ENCODE results near the gene SREBF2. TPM values are rescaled to one million over a fixed set of nuclear protein-coding genes. Genes with fewer than 3 reads are reported as not detected.
A peak's percentile ranks its signal among the peaks of the same experiment; 100 is the strongest.
"Not testable (repeated sequence)": the region's sequence is repeated elsewhere in the genome, so short reads cannot be mapped to it uniquely, and the experiment has no call there.

SREBF2 gene
- total and polyA plus RNA-seq, 4 experiments from 2014 or later = 14.5 to 112 (median 66.3) TPM

DNA sequence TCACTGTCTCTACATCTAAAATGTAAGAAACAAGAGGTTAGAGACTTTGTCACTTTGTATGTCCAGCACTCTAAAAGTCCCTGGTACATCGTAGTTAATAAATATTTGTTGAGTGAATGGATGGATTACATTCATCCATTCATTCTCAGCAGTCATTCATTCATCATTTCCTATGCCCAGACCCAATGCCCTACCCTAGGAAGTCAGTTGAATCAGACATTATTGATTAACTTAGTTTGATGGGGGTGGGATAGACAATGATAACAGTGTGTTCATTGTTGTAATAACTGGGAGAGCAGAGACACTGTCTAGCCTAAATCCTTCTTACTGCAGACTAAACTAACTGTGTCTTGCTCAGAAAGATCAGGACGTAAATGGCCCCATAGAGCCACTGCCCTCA lies 115.2 kb downstream of the SREBF2 start:
- DNase-seq = no peak
- H3K27me3 ChIP-seq (ENCODE audit: insufficient read depth, low read length) = no peaks in the 10 kb centered on the region
- H3K4me3 Mint-ChIP-seq = peak overlapping the region in 1 of 8 donors; percentile 92
- peaks cover 0 to 2% of the 10 kb centered on the region in 2 donors for H3K36me3 Mint-ChIP-seq
- intact Hi-C loops (cut with micrococcal nuclease) = no loop called here
- no peaks in the 10 kb centered on the region for H3K36me3 ChIP-seq (ENCODE audit: insufficient read depth, low read length)
- no peaks in the 10 kb centered on the region for H3K9me3 ChIP-seq (ENCODE audit: control insufficient read depth in 1 of 2, low read length in 2 of 2)
- ChIA-PET POLR2A (ENCODE audit: partially characterized antibody) (interaction anchor here (1.9 to 2.7 kb wide), 3 partner anchors 132 to 259 kb away, joined by 11 to 16 read pairs (median 11); partner anchors contain the start of genes CCDC134, SMDT1 and SNU13), CTCF (ENCODE audit: partially characterized antibody) (interaction anchor here (0.6 to 1.3 kb wide), 3 partner anchors 8 to 230 kb away, joined by 3 to 4 read pairs (median 4); no protein-coding TSS in a partner anchor)
- no peak overlapping the region for H3K4me3 ChIP-seq (ENCODE audit: low read length in 2 of 2)
- peaks cover 14% of the 10 kb centered on the region for H3K4me1 ChIP-seq (ENCODE audit: insufficient read depth, low read length)
- peaks cover 4 to 28% (median 12%) of the 10 kb centered on the region in 4 donors for H3K4me1 Mint-ChIP-seq
- H3K9me3 Mint-ChIP-seq = no peaks in the 10 kb centered on the region
- H3K27me3 Mint-ChIP-seq = no peaks in the 10 kb centered on the region
- no peak overlapping the region for H3K27ac ChIP-seq (ENCODE audit: low read depth, low read length)
- H3K27ac Mint-ChIP-seq = peak overlapping the region in 1 of 7 donors; percentile 13

DNA sequence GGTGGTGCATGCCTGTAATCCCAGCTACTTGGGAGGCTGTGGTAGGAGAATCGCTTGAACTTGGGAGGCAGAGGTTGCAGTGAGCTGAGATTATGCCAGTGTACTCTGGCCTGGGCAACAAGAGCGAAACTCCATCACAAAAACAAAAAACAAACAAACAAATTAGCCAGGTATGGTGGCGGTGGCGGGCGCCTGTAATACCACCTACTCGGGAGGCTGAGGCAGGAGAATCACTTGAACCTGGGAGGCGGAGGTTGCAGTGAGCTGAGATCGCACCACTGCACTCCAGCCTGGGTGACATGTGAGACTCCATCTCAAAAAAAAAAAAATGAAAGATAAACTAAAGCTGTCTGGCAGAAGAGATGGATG lies 116.0 kb downstream of the SREBF2 start:
- H3K27ac ChIP-seq (ENCODE audit: low read depth, low read length); H3K9me3 ChIP-seq (ENCODE audit: control insufficient read depth in 1 of 2, low read length in 2 of 2); H3K9me3 Mint-ChIP-seq; H3K27me3 ChIP-seq (ENCODE audit: insufficient read depth, low read length); H3K4me3 ChIP-seq (ENCODE audit: low read length in 2 of 2); POLR2A ChIA-PET (ENCODE audit: partially characterized antibody); intact Hi-C loops (cut with micrococcal nuclease); H3K4me3 Mint-ChIP-seq; H3K36me3 Mint-ChIP-seq; H3K36me3 ChIP-seq (ENCODE audit: insufficient read depth, low read length); DNase-seq; H3K27me3 Mint-ChIP-seq: not testable (repeated sequence)
- H3K4me1 ChIP-seq (ENCODE audit: insufficient read depth, low read length) = peaks cover 14% of the 10 kb centered on the region
- Mint-ChIP-seq H3K27ac (peak overlapping the region in 1 of 7 donors; percentile 19), H3K4me1 (peaks cover 4 to 25% (median 12%) of the 10 kb centered on the region in 4 donors)
- CTCF ChIA-PET (ENCODE audit: partially characterized antibody) = interaction anchor here (1.3 to 1.4 kb wide), 2 partner anchors 7 to 8 kb away, joined by 4 to 7 read pairs; no protein-coding TSS in a partner anchor

DNA sequence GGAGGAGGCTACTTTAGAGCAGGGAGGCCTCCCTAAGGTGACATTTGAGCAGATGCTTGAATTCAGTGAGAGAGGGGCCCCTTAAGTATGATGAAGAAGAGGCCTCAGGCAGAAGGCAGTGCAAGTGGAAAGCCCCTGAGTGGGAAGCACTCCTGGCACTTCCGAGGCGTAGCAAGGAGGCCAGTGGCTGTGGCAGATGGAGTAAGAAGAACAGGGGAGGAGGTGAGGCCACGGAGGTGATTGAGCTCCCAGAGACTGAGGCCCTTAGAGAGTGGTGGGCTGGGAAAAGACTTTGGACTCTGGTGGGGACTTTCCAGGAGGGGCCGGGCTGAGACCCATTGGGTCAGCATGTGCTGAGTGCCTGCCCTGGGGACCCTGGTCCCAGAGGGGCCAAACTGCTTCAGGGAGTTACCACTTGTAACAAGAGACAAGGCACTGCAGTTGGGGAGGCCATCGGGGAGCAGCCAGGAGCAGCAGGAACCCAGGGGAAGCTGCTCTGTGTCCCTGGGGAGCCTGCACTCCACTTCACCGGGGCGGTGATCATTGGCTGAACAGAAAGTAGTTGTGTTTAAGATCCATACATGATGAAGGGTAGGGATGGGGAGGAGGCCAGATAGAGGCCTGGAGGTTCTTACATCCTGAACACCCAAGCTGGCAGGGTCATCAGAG lies 116.5 kb downstream of the SREBF2 start:
- H3K27ac ChIP-seq (ENCODE audit: low read depth, low read length) = no peak overlapping the region
- no peaks in the 10 kb centered on the region for H3K27me3 Mint-ChIP-seq
- CTCF ChIA-PET (ENCODE audit: partially characterized antibody) = interaction anchor here (0.7 to 1.4 kb wide), 2 partner anchors 9 to 150 kb away, joined by 3 to 7 read pairs; no protein-coding TSS in a partner anchor
- POLR2A ChIA-PET (ENCODE audit: partially characterized antibody) = interaction anchor here (1.2 kb wide), 1 partner anchor 9 kb away, joined by 5 read pairs; no protein-coding TSS in a partner anchor
- H3K4me3 ChIP-seq (ENCODE audit: low read length in 2 of 2) = no peak overlapping the region
- intact Hi-C loops (cut with micrococcal nuclease) = no loop called here
- H3K4me1 ChIP-seq (ENCODE audit: insufficient read depth, low read length) = peaks cover 14% of the 10 kb centered on the region
- H3K9me3 Mint-ChIP-seq = no peaks in the 10 kb centered on the region
- peaks cover 4 to 22% (median 12%) of the 10 kb centered on the region in 4 donors for H3K4me1 Mint-ChIP-seq
- H3K27ac Mint-ChIP-seq = peak overlapping the region in 2 of 7 donors; percentile 19
- H3K36me3 ChIP-seq (ENCODE audit: insufficient read depth, low read length) = no peaks in the 10 kb centered on the region
- no peaks in the 10 kb centered on the region for H3K27me3 ChIP-seq (ENCODE audit: insufficient read depth, low read length)
- peaks cover 0 to 2% of the 10 kb centered on the region in 2 donors for H3K36me3 Mint-ChIP-seq
- H3K4me3 Mint-ChIP-seq = no peak overlapping the region
- DNase-seq = no peak
- no peaks in the 10 kb centered on the region for H3K9me3 ChIP-seq (ENCODE audit: control insufficient read depth in 1 of 2, low read length in 2 of 2)

DNA sequence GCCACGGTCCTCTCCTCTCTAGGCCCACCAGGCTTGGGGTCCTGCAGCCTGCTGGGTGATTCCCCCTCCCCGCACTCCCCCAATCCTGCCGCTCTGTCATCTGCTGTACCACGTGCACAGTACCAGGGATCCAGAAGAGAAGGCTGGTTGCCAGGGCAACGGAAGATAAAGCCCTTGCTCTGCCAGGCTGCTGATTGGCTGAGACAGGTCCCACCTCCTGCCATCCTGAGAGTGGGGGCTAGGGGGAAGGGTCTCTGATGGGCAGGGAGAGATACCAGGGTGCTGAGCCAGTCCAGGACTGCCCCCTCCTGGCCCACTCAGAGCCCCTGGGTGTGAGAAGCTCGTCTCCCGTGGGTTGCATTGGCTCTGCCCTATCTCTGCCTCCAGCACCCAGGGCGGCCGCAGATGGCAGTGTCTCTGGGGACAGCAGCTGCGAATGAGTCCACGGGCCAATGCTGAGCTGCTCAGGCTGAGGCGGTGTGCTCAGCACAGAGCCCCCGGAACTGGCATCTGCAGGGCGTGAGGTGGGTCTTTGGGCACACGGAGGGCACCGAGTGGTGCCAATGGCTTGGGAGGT lies 119.1 kb downstream of the SREBF2 start, which contains the start of gene SMIM45:
Gene SMIM45, plus strand, starts transcription at position 253 of the 577 bp plus-strand sequence.
- no peaks in the 10 kb centered on the region for H3K27me3 Mint-ChIP-seq
- Histone ChIP-seq H3K27ac (ENCODE audit: low read depth, low read length) (no peak within 1 kb of the TSS), H3K9me3 (ENCODE audit: control insufficient read depth in 1 of 2, low read length in 2 of 2) (no peaks in the 10 kb centered on the region), H3K4me1 (ENCODE audit: insufficient read depth, low read length) (peaks cover 5% of the 10 kb centered on the region), H3K27me3 (ENCODE audit: insufficient read depth, low read length) (no peaks in the 10 kb centered on the region), H3K36me3 (ENCODE audit: insufficient read depth, low read length) (no peaks in the 10 kb centered on the region), H3K4me3 (ENCODE audit: low read length in 2 of 2) (no peak within 1 kb of the TSS)
- peaks cover 0 to 9% (median 2%) of the 10 kb centered on the region in 4 donors for H3K4me1 Mint-ChIP-seq
- H3K27ac Mint-ChIP-seq = peak within 1 kb of the TSS in 1 of 7 donors; percentile 37
- H3K9me3 Mint-ChIP-seq = no peaks in the 10 kb centered on the region
- POLR2A ChIA-PET (ENCODE audit: partially characterized antibody) = no interaction called here
- no peaks in the 10 kb centered on the region for H3K36me3 Mint-ChIP-seq
- CTCF ChIA-PET (ENCODE audit: partially characterized antibody) = interaction anchor here (1.9 kb wide), 1 partner anchor 255 kb away, joined by 6 read pairs; no protein-coding TSS in a partner anchor
- intact Hi-C loops (cut with micrococcal nuclease) = no loop called here
- H3K4me3 Mint-ChIP-seq = no peak within 1 kb of the TSS
- no peak for DNase-seq

DNA sequence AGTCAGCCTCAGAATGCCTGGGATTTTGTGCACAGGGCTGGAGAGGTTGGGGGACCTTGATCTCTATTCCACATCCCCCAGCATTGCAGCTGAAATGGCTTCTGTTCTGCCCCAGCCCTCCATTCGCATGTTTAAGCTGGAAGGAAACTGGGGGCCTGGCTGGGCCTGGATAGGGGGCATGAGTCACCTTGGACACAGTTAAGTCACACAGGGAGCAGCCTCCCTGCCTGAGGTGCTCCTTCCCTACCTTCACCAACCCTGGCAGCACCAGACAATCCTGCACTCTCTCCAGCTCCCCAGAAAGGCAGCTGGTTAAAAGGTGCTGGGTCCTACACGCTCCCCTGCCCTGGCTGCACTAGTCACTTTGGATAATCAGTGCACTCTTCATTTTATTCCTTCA lies 119.8 kb downstream of the SREBF2 start:
- Histone ChIP-seq H3K9me3 (ENCODE audit: control insufficient read depth in 1 of 2, low read length in 2 of 2) (no peaks in the 10 kb centered on the region), H3K4me3 (ENCODE audit: low read length in 2 of 2) (no peak overlapping the region), H3K4me1 (ENCODE audit: insufficient read depth, low read length) (no peaks in the 10 kb centered on the region), H3K27me3 (ENCODE audit: insufficient read depth, low read length) (no peaks in the 10 kb centered on the region), H3K36me3 (ENCODE audit: insufficient read depth, low read length) (no peaks in the 10 kb centered on the region), H3K27ac (ENCODE audit: low read depth, low read length) (no peak overlapping the region)
- H3K4me3 Mint-ChIP-seq = no peak overlapping the region
- POLR2A ChIA-PET (ENCODE audit: partially characterized antibody) = no interaction called here
- H3K36me3 Mint-ChIP-seq = no peaks in the 10 kb centered on the region
- DNase-seq = no peak
- no peaks in the 10 kb centered on the region for H3K9me3 Mint-ChIP-seq
- peaks cover 3 to 6% (median 4%) of the 10 kb centered on the region in 4 donors for H3K4me1 Mint-ChIP-seq
- intact Hi-C loops (cut with micrococcal nuclease) = no loop called here
- CTCF ChIA-PET (ENCODE audit: partially characterized antibody) = no interaction called here
- H3K27me3 Mint-ChIP-seq = no peaks in the 10 kb centered on the region
- H3K27ac Mint-ChIP-seq = no peak overlapping the region

Small RNAs within 50 kb of the gene (microRNA-seq; reads per million reads assigned to microRNA genes)
- gene MIR33A (ENCODE audit: borderline microRNAs expressed, borderline number of aligned reads, borderline replicate concordance) = 50.3 reads per million, percentile 59 among the genes with 10 or more reads in this experiment

Other genes starting within 250 kb of the SREBF2 start
- 10 to 100 TPM; 31.7 to 32.9 TPM for gene PMM1, start 243.3 kb upstream of the SREBF2 start, total RNA-seq
- 10 to 100 TPM; 32.0 to 45.7 TPM for gene PMM1, start 243.3 kb upstream of the SREBF2 start, polyA plus RNA-seq
- 10 to 100 TPM; 26.2 to 28.7 TPM for gene DESI1, start 212.1 kb upstream of the SREBF2 start, total RNA-seq
- 10 to 100 TPM in 1 of 2 donors, 1 to 10 TPM in 1; 9.5 to 13.6 TPM for gene DESI1, start 212.1 kb upstream of the SREBF2 start, polyA plus RNA-seq
- 100 to 1,000 TPM; 174 to 181 TPM for gene XRCC6, start 211.8 kb upstream of the SREBF2 start, total RNA-seq
- 100 to 1,000 TPM; 441 to 593 TPM for gene XRCC6, start 211.8 kb upstream of the SREBF2 start, polyA plus RNA-seq
- 100 to 1,000 TPM; 123 to 129 TPM for gene SNU13, start 144.2 kb upstream of the SREBF2 start, total RNA-seq
- gene SNU13, start 144.2 kb upstream of the SREBF2 start, polyA plus RNA-seq = 100 to 1,000 TPM; 290 to 298 TPM
- 10 to 100 TPM; 79.2 to 79.6 TPM for gene MEI1, start 133.6 kb upstream of the SREBF2 start, total RNA-seq
- gene MEI1, start 133.6 kb upstream of the SREBF2 start, polyA plus RNA-seq = 100 to 1,000 TPM; 156 to 286 TPM
- gene CCDC134, start 32.4 kb upstream of the SREBF2 start, total RNA-seq = 10 to 100 TPM; 23.2 to 27.8 TPM
- 1 to 10 TPM; 1.2 to 2.7 TPM for gene CCDC134, start 32.4 kb upstream of the SREBF2 start, polyA plus RNA-seq
- gene SHISA8, start 82.0 kb downstream of the SREBF2 start, total RNA-seq = not detected
- gene SHISA8, start 82.0 kb downstream of the SREBF2 start, polyA plus RNA-seq = not detected
- gene TNFRSF13C, start 93.7 kb downstream of the SREBF2 start, total RNA-seq = 10 to 100 TPM; 14.3 to 14.8 TPM
- gene TNFRSF13C, start 93.7 kb downstream of the SREBF2 start, polyA plus RNA-seq = 1 to 10 TPM in 1 of 2 donors, under 1 TPM in 1; 0.37 to 1.4 TPM
- 10 to 100 TPM in 1 of 2 experiments, 1 to 10 TPM in 1; 7.6 to 12.0 TPM for gene CENPM, start 114.0 kb downstream of the SREBF2 start, total RNA-seq
- 10 to 100 TPM; 14.1 to 19.2 TPM for gene CENPM, start 114.0 kb downstream of the SREBF2 start, polyA plus RNA-seq
- gene SEPTIN3, start 136.3 kb downstream of the SREBF2 start, total RNA-seq = under 1 TPM; 0.36 to 0.81 TPM
- not detected for gene SEPTIN3, start 136.3 kb downstream of the SREBF2 start, polyA plus RNA-seq
- 1 to 10 TPM; 3.5 to 5.4 TPM for gene WBP2NL, start 165.7 kb downstream of the SREBF2 start, total RNA-seq
- under 1 TPM; 0.49 to 0.59 TPM for gene WBP2NL, start 165.7 kb downstream of the SREBF2 start, polyA plus RNA-seq
- 10 to 100 TPM; 13.9 to 14.5 TPM for gene NAGA, start 237.7 kb downstream of the SREBF2 start, total RNA-seq
- 10 to 100 TPM; 18.0 to 25.4 TPM for gene NAGA, start 237.7 kb downstream of the SREBF2 start, polyA plus RNA-seq
- 1 to 10 TPM; 1.7 to 1.9 TPM for gene PHETA2, start 241.1 kb downstream of the SREBF2 start, total RNA-seq
- 1 to 10 TPM in 1 of 2 donors, under 1 TPM in 1; 0.69 to 1.6 TPM for gene PHETA2, start 241.1 kb downstream of the SREBF2 start, polyA plus RNA-seq
- 100 to 1,000 TPM; 101 to 105 TPM for gene SMDT1, start 246.6 kb downstream of the SREBF2 start, total RNA-seq
- gene SMDT1, start 246.6 kb downstream of the SREBF2 start, polyA plus RNA-seq = 100 to 1,000 TPM; 172 to 279 TPM

Data from CD4-positive, alpha-beta memory T cell (primary cell).